ENCODE measurements around the gene L1TD1. TPM values are rescaled to one million over a fixed set of nuclear protein-coding genes. Genes with fewer than 3 reads are reported as not detected.

L1TD1 gene
- total and polyA plus RNA-seq, 4 donors = 0.28 to 2.0 (median 0.61) TPM

- Histone ChIP-seq H3K9ac (ENCODE audit: insufficient read depth in 1 of 2, low read length in 2 of 2) (no peak overlapping the region), H3K9me3 (ENCODE audit: control insufficient read depth in 4 of 4, insufficient read depth in 3 of 4, low read length in 3 of 4) (no peaks in the 10 kb centered on the region), H3K4me1 (ENCODE audit: control insufficient read depth in 5 of 5, insufficient read depth in 5 of 5, low read length in 5 of 5) (peaks cover 0 to 11% (median 0%) of the 10 kb centered on the region in 5 donors), H3K27me3 (ENCODE audit: control insufficient read depth in 3 of 3, insufficient read depth in 3 of 3, low read length in 2 of 3) (no peaks in the 10 kb centered on the region), H3K4me3 (no peak overlapping the region), H3K36me3 (ENCODE audit: control insufficient read depth in 4 of 4, insufficient read depth in 4 of 4, low read length in 4 of 4) (peaks cover 0 to 3% (median 0%) of the 10 kb centered on the region in 4 donors), H3K27ac (ENCODE audit: low read depth in 1 of 2, low read length in 1 of 2) (no peak overlapping the region)
- DNase-seq (peak in 1 of 3 donors; percentile 30), ATAC-seq (ENCODE audit: insufficient read depth, low FRiP score) (no peak)
- 65 to 75% methylated on average over 2 of the region's 2 CpGs for WGBS, 2 donors
- TF ChIP-seq, protein P1, sequence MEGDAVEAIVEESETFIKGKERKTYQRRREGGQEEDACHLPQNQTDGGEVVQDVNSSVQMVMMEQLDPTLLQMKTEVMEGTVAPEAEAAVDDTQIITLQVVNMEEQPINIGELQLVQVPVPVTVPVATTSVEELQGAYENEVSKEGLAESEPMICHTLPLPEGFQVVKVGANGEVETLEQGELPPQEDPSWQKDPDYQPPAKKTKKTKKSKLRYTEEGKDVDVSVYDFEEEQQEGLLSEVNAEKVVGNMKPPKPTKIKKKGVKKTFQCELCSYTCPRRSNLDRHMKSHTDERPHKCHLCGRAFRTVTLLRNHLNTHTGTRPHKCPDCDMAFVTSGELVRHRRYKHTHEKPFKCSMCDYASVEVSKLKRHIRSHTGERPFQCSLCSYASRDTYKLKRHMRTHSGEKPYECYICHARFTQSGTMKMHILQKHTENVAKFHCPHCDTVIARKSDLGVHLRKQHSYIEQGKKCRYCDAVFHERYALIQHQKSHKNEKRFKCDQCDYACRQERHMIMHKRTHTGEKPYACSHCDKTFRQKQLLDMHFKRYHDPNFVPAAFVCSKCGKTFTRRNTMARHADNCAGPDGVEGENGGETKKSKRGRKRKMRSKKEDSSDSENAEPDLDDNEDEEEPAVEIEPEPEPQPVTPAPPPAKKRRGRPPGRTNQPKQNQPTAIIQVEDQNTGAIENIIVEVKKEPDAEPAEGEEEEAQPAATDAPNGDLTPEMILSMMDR (IDR thresholded peaks at IDR 0.05; ENCODE audit: control extremely low read depth, extremely low read depth) = no peak
Measured at GRCh38 chr1:62229932-62230331, 35.3 kb downstream of the L1TD1 start.

DNA sequence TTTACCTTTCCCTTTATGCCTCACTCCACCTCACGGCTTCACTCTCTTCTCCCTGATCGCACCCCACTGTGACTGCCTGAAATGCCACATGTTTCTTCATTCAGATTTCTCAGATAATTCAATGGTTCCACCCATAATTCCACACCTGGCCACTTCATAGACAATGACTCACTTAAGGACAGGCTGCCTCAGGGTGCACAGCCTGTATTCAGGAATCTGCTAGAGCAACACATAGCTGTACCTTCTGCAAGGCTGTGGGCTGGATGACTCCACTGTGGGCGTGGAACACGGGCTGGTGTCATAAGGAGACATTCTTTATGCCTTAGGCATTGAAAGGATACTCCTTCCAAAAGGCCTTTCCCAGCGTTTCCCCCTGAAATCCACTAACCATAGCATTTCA lies 36.1 kb downstream of the L1TD1 start:
- no peak for ATAC-seq (ENCODE audit: insufficient read depth, low FRiP score)
- peaks cover 0 to 3% (median 0%) of the 10 kb centered on the region in 4 donors for H3K36me3 ChIP-seq (ENCODE audit: control insufficient read depth in 4 of 4, insufficient read depth in 4 of 4, low read length in 4 of 4)
- TF ChIP-seq, protein P1 (IDR thresholded peaks at IDR 0.05; ENCODE audit: control extremely low read depth, extremely low read depth) = no peak
- no peaks in the 10 kb centered on the region for H3K9me3 ChIP-seq (ENCODE audit: control insufficient read depth in 4 of 4, insufficient read depth in 3 of 4, low read length in 3 of 4)
- H3K27ac ChIP-seq (ENCODE audit: low read depth in 1 of 2, low read length in 1 of 2) = no peak overlapping the region
- H3K27me3 ChIP-seq (ENCODE audit: control insufficient read depth in 3 of 3, insufficient read depth in 3 of 3, low read length in 2 of 3) = no peaks in the 10 kb centered on the region
- WGBS, 2 donors = 86 to 89% methylated on average over 5 of the region's 5 CpGs
- H3K4me1 ChIP-seq (ENCODE audit: control insufficient read depth in 5 of 5, insufficient read depth in 5 of 5, low read length in 5 of 5) = peaks cover 0 to 11% (median 0%) of the 10 kb centered on the region in 5 donors
- no peak overlapping the region for H3K4me3 ChIP-seq
- DNase-seq = no peak
- H3K9ac ChIP-seq (ENCODE audit: insufficient read depth in 1 of 2, low read length in 2 of 2) = no peak overlapping the region

DNA sequence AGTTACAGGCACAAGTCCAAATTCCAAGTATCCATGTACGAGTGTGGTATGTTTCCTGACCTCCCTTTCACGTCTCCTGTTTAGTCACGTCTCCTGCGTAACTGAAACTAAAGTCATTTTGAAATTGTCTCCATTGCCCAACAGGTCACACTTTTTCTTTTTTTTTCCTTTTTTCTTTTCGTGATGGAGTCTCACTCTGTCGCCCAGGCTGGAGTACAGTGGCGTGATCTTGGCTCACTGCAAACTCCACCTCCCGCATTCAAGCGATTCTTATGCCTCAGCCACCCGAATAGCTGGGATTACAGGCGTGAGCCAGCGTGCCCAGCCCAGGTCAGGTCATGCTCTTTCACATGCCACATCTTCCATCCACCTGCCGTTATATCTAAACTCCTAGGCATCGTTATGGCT lies 38.2 kb downstream of the L1TD1 start:
- Histone ChIP-seq H3K36me3 (ENCODE audit: control insufficient read depth in 4 of 4, insufficient read depth in 4 of 4, low read length in 4 of 4) (peaks cover 0 to 3% (median 0%) of the 10 kb centered on the region in 4 donors), H3K4me1 (ENCODE audit: control insufficient read depth in 5 of 5, insufficient read depth in 5 of 5, low read length in 5 of 5) (peaks cover 0 to 11% (median 0%) of the 10 kb centered on the region in 5 donors), H3K27me3 (ENCODE audit: control insufficient read depth in 3 of 3, insufficient read depth in 3 of 3, low read length in 2 of 3) (no peaks in the 10 kb centered on the region), H3K9me3 (ENCODE audit: control insufficient read depth in 4 of 4, insufficient read depth in 3 of 4, low read length in 3 of 4) (no peaks in the 10 kb centered on the region), H3K27ac (ENCODE audit: low read depth in 1 of 2, low read length in 1 of 2) (no peak overlapping the region), H3K4me3 (no peak overlapping the region), H3K9ac (ENCODE audit: insufficient read depth in 1 of 2, low read length in 2 of 2) (no peak overlapping the region)
- 58 to 64% methylated on average over 14 of the region's 14 CpGs for WGBS, 2 donors
- ATAC-seq (ENCODE audit: insufficient read depth, low FRiP score) (no peak), DNase-seq (peak in 2 of 3 donors; percentile 52 to 54)
- TF ChIP-seq, protein P1 (IDR thresholded peaks at IDR 0.05; ENCODE audit: control extremely low read depth, extremely low read depth) = no peak

DNA sequence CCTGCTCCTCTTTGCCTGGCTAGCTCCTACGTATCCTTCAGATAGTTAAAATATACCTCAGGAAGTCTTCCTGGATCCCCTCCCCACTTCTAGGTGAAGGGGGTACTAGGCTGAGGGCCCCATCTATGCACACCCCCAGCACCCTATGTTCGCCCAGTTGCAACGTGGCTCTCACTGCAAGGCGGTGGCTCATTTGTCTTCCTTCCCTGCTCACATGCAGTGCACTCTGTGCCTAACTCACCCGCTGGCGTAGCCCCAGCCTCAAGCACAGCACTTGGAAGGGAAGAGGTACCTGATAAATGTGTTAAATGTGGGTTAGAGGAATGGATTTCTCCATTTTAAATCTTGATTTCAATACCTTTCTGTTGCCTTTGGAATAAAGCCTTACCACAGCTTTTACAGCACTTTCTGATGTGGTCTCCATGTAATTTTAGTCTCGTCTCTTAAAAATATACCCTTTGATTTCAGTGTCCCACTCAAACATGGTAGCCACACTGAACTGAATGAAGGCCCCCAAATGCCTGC lies 39.3 kb downstream of the L1TD1 start:
- peaks cover 0 to 3% (median 0%) of the 10 kb centered on the region in 5 donors for H3K4me1 ChIP-seq (ENCODE audit: control insufficient read depth in 5 of 5, insufficient read depth in 5 of 5, low read length in 5 of 5)
- WGBS, 2 donors = 91 to 93% methylated on average over 7 of the region's 7 CpGs
- no peak overlapping the region for H3K27ac ChIP-seq (ENCODE audit: low read depth in 1 of 2, low read length in 1 of 2)
- no peak overlapping the region for H3K9ac ChIP-seq (ENCODE audit: insufficient read depth in 1 of 2, low read length in 2 of 2)
- no peaks in the 10 kb centered on the region for H3K9me3 ChIP-seq (ENCODE audit: control insufficient read depth in 4 of 4, insufficient read depth in 3 of 4, low read length in 3 of 4)
- TF ChIP-seq, protein P1 (IDR thresholded peaks at IDR 0.05; ENCODE audit: control extremely low read depth, extremely low read depth) = no peak
- H3K4me3 ChIP-seq = no peak overlapping the region
- DNase-seq = no peak
- H3K36me3 ChIP-seq (ENCODE audit: control insufficient read depth in 4 of 4, insufficient read depth in 4 of 4, low read length in 4 of 4) = peaks cover 0 to 3% (median 0%) of the 10 kb centered on the region in 4 donors
- no peak for ATAC-seq (ENCODE audit: insufficient read depth, low FRiP score)
- no peaks in the 10 kb centered on the region for H3K27me3 ChIP-seq (ENCODE audit: control insufficient read depth in 3 of 3, insufficient read depth in 3 of 3, low read length in 2 of 3)

Data from lung (tissue), 12 donors.